Sigmoid colon (tissue), 7 donors: ENCODE results near the gene ADAMTSL1. TPM values are rescaled to one million over a fixed set of nuclear protein-coding genes. Genes with fewer than 3 reads are reported as not detected.

Source experiments
- DNase-seq: peaks from one replicate; pipeline ENCODE4 v3.0.0-alpha.2; 2019
- H3K27ac ChIP-seq, 4 donors: fragments of 200-600 bp; sonication (generic); one replicate each; pipeline ENCODE4 v1.5.1; 2016 to 2019; ENCODE audit warnings: mild to moderate bottlenecking in 1 of 4
- H3K27me3 ChIP-seq, 3 donors: fragments of 200-600 bp; sonication (generic); one replicate each; pipeline ENCODE4 v1.5.1; 2019; ENCODE audit warnings: mild to moderate bottlenecking in 1 of 3
- H3K36me3 ChIP-seq, 4 donors: fragments of 200-600 bp; sonication (generic); one replicate each; pipeline ENCODE4 v1.5.1; 2016 to 2019
- H3K4me1 ChIP-seq, 4 donors: fragments of 200-600 bp; sonication (generic); one replicate each; pipeline ENCODE4 v1.5.1; 2017 to 2019
- H3K4me3 ChIP-seq, 4 donors: fragments of 200-600 bp; sonication (generic); one replicate each; pipeline ENCODE4 v1.5.1; 2017 to 2019; ENCODE audit warnings: mild to moderate bottlenecking in 2 of 4, moderate library complexity in 1 of 4
- H3K9me3 ChIP-seq, 4 donors: fragments of 200-600 bp in 3 of 4; sonication (generic) in 3 of 4; one replicate each; pipeline versions ENCODE4 v1.5.1 to v1.6.1; 2013 to 2019
- EP300 ChIP-seq, 4 donors: sonication (generic); formaldehyde crosslinking; IDR thresholded peaks; one replicate each; pipeline ENCODE4 v1.6.1; 2017; ENCODE audit warnings: antibody characterized with exemption in 4 of 4
- POLR2A ChIP-seq, 2 donors: fragments of 450-650 bp; IDR thresholded peaks; one replicate each; pipeline ENCODE4 v1.6.1; 2016; ENCODE audit warnings: antibody characterized with exemption in 2 of 2, mild to moderate bottlenecking in 2 of 2, moderate library complexity in 2 of 2
- POLR2AphosphoS5 ChIP-seq, 4 donors: sonication (generic); formaldehyde crosslinking; IDR thresholded peaks; one replicate each; pipeline ENCODE4 v1.6.1; 2017; ENCODE audit warnings: antibody characterized with exemption in 4 of 4
- WGBS, 2 donors: extraction: QIAGEN DNeasy Blood & Tissue Kit; methylation state at CpG; one replicate each; pipeline ENCODE4 v1.1.7; 2013; 5-methylcytosine and 5-hydroxymethylcytosine counted together
- intact Hi-C: fragments of 100-400 bp; cut with DNase I; formaldehyde crosslinking; loops from one replicate; pipeline ENCODE4 v1.15.1; 2023
- polyA plus RNA-seq, 3 donors: library from polyadenylated mRNA; stranded (reverse); fragments of 200-250 nt; gene quantifications; one replicate each; pipeline ENCODE4 v1.2.3, GENCODE V29; 2013
- total RNA-seq, 4 donors: library from RNA; depleted of rRNA; stranded (reverse); fragments of >200 nt; gene quantifications; one replicate each; pipeline ENCODE4 v1.1.0, GENCODE V29; 2016
- TF ChIP-seq, protein P1 (sequence below), 4 experiments: fragments of 450-650 bp in 3 of 4; fragments of 200-600 bp in 1 of 4; IDR thresholded peaks; one replicate each; pipeline ENCODE4 v1.5.1; 2016 to 2019; ENCODE audit warnings: antibody characterized with exemption in 4 of 4, mild to moderate bottlenecking in 3 of 4, moderate library complexity in 2 of 4
- donor health status: healthy with polysubstance abuse.
- donor health status: Bipolar disorder and iron deficiency.
- donor health status: healthy.

Gene ADAMTSL1
- total and polyA plus RNA-seq, 7 donors = 1.4 to 13.6 (median 6.5) TPM

GRCh38 chr9:18688581-18689565, 214.9 kb downstream of the ADAMTSL1 start:
- Histone ChIP-seq H3K27me3 (no peaks in the 10 kb centered on the region), H3K9me3 (no peaks in the 10 kb centered on the region), H3K27ac (no peak overlapping the region), H3K36me3 (no peaks in the 10 kb centered on the region), H3K4me1 (peaks cover 0 to 22% (median 14%) of the 10 kb centered on the region in 4 donors), H3K4me3 (no peak overlapping the region)
- DNase-seq = no peak
- TF ChIP-seq POLR2A (IDR thresholded peaks at IDR 0.05) (no peak), EP300 (IDR thresholded peaks at IDR 0.05) (no peak), POLR2AphosphoS5 (IDR thresholded peaks at IDR 0.05) (no peak)
- TF ChIP-seq, protein P1, sequence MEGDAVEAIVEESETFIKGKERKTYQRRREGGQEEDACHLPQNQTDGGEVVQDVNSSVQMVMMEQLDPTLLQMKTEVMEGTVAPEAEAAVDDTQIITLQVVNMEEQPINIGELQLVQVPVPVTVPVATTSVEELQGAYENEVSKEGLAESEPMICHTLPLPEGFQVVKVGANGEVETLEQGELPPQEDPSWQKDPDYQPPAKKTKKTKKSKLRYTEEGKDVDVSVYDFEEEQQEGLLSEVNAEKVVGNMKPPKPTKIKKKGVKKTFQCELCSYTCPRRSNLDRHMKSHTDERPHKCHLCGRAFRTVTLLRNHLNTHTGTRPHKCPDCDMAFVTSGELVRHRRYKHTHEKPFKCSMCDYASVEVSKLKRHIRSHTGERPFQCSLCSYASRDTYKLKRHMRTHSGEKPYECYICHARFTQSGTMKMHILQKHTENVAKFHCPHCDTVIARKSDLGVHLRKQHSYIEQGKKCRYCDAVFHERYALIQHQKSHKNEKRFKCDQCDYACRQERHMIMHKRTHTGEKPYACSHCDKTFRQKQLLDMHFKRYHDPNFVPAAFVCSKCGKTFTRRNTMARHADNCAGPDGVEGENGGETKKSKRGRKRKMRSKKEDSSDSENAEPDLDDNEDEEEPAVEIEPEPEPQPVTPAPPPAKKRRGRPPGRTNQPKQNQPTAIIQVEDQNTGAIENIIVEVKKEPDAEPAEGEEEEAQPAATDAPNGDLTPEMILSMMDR (IDR thresholded peaks at IDR 0.05) = no peak
- intact Hi-C loops = loop anchor here (10.0 kb wide), 3 partner anchors 86 to 434 kb away; no protein-coding TSS in a partner anchor
- 83 to 87% methylated on average over 6 of the region's 6 CpGs for WGBS, 2 donors

DNA sequence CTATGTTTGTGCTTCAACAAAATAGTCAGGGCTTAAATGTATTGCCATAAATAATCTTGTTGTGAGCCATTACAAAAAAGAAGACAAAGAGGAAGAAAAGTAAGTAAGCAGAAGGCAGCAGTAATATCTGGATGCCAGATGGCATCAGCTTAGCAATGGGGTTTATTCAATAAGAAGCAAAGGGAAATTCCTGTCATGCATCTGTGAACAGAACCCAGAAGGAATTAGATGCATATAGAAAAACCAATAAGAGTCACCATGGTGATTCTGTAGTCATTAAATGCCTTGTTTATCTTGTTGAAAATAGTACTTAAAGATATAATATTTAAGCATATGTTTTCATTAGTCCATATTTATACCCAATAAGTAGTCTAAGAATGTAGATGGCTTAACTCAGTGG, 216.0 kb downstream of the ADAMTSL1 start:
- DNase-seq = no peak
- H3K4me1 ChIP-seq = peaks cover 0 to 12% (median 4%) of the 10 kb centered on the region in 4 donors
- TF ChIP-seq POLR2AphosphoS5 (IDR thresholded peaks at IDR 0.05) (no peak), POLR2A (IDR thresholded peaks at IDR 0.05) (no peak), EP300 (IDR thresholded peaks at IDR 0.05) (no peak)
- TF ChIP-seq, protein P1 (IDR thresholded peaks at IDR 0.05) = no peak
- H3K4me3 ChIP-seq = no peak overlapping the region
- intact Hi-C loops = loop anchor here (10.0 kb wide), 3 partner anchors 85 to 435 kb away; no protein-coding TSS in a partner anchor
- no peaks in the 10 kb centered on the region for H3K9me3 ChIP-seq
- H3K27me3 ChIP-seq = no peaks in the 10 kb centered on the region
- H3K36me3 ChIP-seq = no peaks in the 10 kb centered on the region
- no peak overlapping the region for H3K27ac ChIP-seq

DNA sequence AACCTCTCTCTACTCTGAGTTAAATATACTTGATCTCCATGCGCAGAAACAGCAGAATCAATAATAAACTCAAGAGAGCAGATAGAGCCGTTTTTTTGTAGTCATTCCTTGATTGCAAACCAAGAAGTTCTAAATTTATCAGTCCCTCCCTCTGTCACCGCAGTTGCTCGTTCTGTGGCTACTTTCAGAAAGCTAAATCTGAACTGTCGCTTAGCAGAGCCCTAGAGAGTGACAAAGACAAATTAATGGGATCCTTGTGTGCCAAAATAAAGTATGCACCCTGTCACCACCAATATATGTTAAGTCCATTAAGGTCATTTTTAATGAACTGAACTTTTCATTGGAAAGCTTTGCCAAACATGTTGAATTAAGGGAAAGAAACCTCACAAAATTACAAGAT, 218.3 kb downstream of the ADAMTSL1 start:
- Histone ChIP-seq H3K27me3 (no peaks in the 10 kb centered on the region), H3K9me3 (peaks cover 0 to 3% (median 0%) of the 10 kb centered on the region in 4 donors), H3K36me3 (no peaks in the 10 kb centered on the region), H3K4me1 (no peaks in the 10 kb centered on the region), H3K27ac (no peak overlapping the region), H3K4me3 (no peak overlapping the region)
- no peak for DNase-seq
- 74 to 91% methylated on average over 5 of the region's 5 CpGs for WGBS, 2 donors
- intact Hi-C loops = no loop called here
- no peak for TF ChIP-seq POLR2AphosphoS5 (IDR thresholded peaks at IDR 0.05)
- TF ChIP-seq EP300 (IDR thresholded peaks at IDR 0.05) = no peak

- Histone ChIP-seq H3K27me3 (no peaks in the 10 kb centered on the region), H3K9me3 (peaks cover 0 to 3% (median 0%) of the 10 kb centered on the region in 4 donors), H3K4me3 (no peak overlapping the region), H3K4me1 (no peaks in the 10 kb centered on the region), H3K27ac (no peak overlapping the region), H3K36me3 (no peaks in the 10 kb centered on the region)
- TF ChIP-seq POLR2AphosphoS5 (IDR thresholded peaks at IDR 0.05) (no peak), POLR2A (IDR thresholded peaks at IDR 0.05) (no peak), EP300 (IDR thresholded peaks at IDR 0.05) (no peak)
- TF ChIP-seq, protein P1 (IDR thresholded peaks at IDR 0.05) = no peak
- intact Hi-C loops = no loop called here
- WGBS, 2 donors = 91 to 94% methylated on average over 3 of the region's 3 CpGs
- DNase-seq = no peak
These were observed 219.0 kb downstream of the ADAMTSL1 start for GRCh38 chr9:18692962-18693361.

GRCh38 chr9:18694959-18695668, 221.2 kb downstream of the ADAMTSL1 start:
- no peak for DNase-seq
- H3K27me3 ChIP-seq = no peaks in the 10 kb centered on the region
- intact Hi-C loops = no loop called here
- no peak overlapping the region for H3K4me3 ChIP-seq
- H3K27ac ChIP-seq = no peak overlapping the region
- peaks cover 0 to 3% (median 0%) of the 10 kb centered on the region in 4 donors for H3K9me3 ChIP-seq
- no peaks in the 10 kb centered on the region for H3K4me1 ChIP-seq
- no peaks in the 10 kb centered on the region for H3K36me3 ChIP-seq
- TF ChIP-seq, protein P1 (IDR thresholded peaks at IDR 0.05) = no peak
- no peak for TF ChIP-seq POLR2AphosphoS5 (IDR thresholded peaks at IDR 0.05)
- TF ChIP-seq EP300 (IDR thresholded peaks at IDR 0.05) = no peak
- TF ChIP-seq POLR2A (IDR thresholded peaks at IDR 0.05) = no peak
